A549 treated with AZD2906 at 1 μM for 4 hours (cell line): ENCODE results near the gene FN3K. TPM values are rescaled to one million over a fixed set of nuclear protein-coding genes. Genes with fewer than 3 reads are reported as not detected.

Experiments used
- total RNA-seq: library from RNA; stranded (reverse); fragments of 200-300 nt; extraction: Qiagen RNA extraction; gene quantifications from 5 replicates; pipeline ENCODE4 v1.2.3, GENCODE V29; 2022

FN3K gene
- 7.5 to 10.1 TPM (median 9.2 TPM) in 5 replicates for total RNA-seq

GRCh38 chr17:82734987-82735866 lies at the start of gene FN3K:
FN3K (plus strand) TSS chr17:82735615; CDS start chr17:82735637, 22 bp downstream.

GRCh38 chr17:82698065-82698973 lies 37.1 kb upstream of the FN3K start, which contains the start of gene RAB40B:
RAB40B (minus strand) TSS chr17:82698698; CDS start chr17:82698596, 102 bp downstream.

GRCh38 chr17:82716203-82717010 lies 19.0 kb upstream of the FN3K start, which contains the start of gene FN3KRP:
FN3KRP (plus strand) TSS chr17:82716706; CDS start chr17:82716756, 50 bp downstream.

GRCh38 chr17:82751571-82752370 lies 16.4 kb downstream of the FN3K start, which contains the start of gene TBCD:
TBCD (plus strand) TSS chr17:82752065; CDS start chr17:82752194, 129 bp downstream.

Other genes with a start within 250 kb of the FN3K start
- 47.8 to 55.7 TPM (median 52.0 TPM) in 5 replicates for gene FOXK2, start 215.9 kb upstream of the FN3K start, total RNA-seq
- gene WDR45B, start 87.2 kb upstream of the FN3K start, total RNA-seq: 87.3 to 99.0 TPM (median 91.0 TPM) in 5 replicates
- 16.1 to 19.4 TPM (median 17.5 TPM) in 5 replicates for gene RAB40B, start 36.9 kb upstream of the FN3K start, total RNA-seq
- gene FN3KRP, start 18.9 kb upstream of the FN3K start, total RNA-seq: 68.3 to 70.4 TPM (median 69.8 TPM) in 5 replicates
- gene TBCD, start 16.4 kb downstream of the FN3K start, total RNA-seq: 60.6 to 79.3 TPM (median 76.6 TPM) in 5 replicates
- gene ZNF750, start 104.4 kb downstream of the FN3K start, total RNA-seq: 0.02 to 0.03 TPM in 2 of 5 replicates, not detected in the others